HEK293 (cell line): ENCODE measurements around the gene UBXN6.

ENCODE experiments used
- CTCF ChIA-PET: fragments of 350-600 bp; formaldehyde crosslinking; extraction: SDS; loops from one replicate; lab custom pipeline; 2021; ENCODE audit warnings: antibody characterized with exemption; lab: Yijun Ruan, JAX
- POLR2A ChIA-PET: fragments of 300-600 bp; formaldehyde crosslinking; extraction: SDS; loops from one replicate; lab custom pipeline; 2020; ENCODE audit warnings: antibody characterized with exemption, inconsistent platforms; lab: Yijun Ruan, JAX
- H3K27ac ChIP-seq: fragments of 200-500 bp; sonication (Bioruptor generic); 2 replicates; pipeline ENCODE4 v1.5.1; 2014; ENCODE audit warnings: low read depth, low read length, control low read depth, inconsistent platforms; ENCODE audit errors: extremely low read depth
- H3K36me3 ChIP-seq, 2 experiments: fragments of 200-500 bp in 1 of 2; sonication (Bioruptor generic) in 1 of 2; 1 replicate in 1 of 2; 2 replicates in 1 of 2; pipeline ENCODE4 v1.5.1; 2014 to 2017; ENCODE audit warnings: inconsistent platforms in 2 of 2, low read length in 2 of 2; ENCODE audit not compliant: control insufficient read depth in 2 of 2, insufficient read depth in 1 of 2
- H3K4me1 ChIP-seq: fragments of 200-500 bp; sonication (Bioruptor generic); 2 replicates; pipeline ENCODE4 v1.5.1; 2014; ENCODE audit warnings: mild to moderate bottlenecking, low read length, inconsistent platforms; ENCODE audit not compliant: control insufficient read depth, insufficient read depth
- H3K4me3 ChIP-seq: 2 replicates; pipeline ENCODE4 v1.5.1; 2011; ENCODE audit warnings: low read depth, mild to moderate bottlenecking, control low read depth, low read length, moderate library complexity
- H3K9me3 ChIP-seq: fragments of 200-500 bp; sonication (Bioruptor generic); 2 replicates; pipeline ENCODE4 v1.5.1; 2014; ENCODE audit warnings: low read depth, low read length, inconsistent platforms; ENCODE audit not compliant: control insufficient read depth, insufficient read depth
- GFI1B ChIP-seq: fragments of 450-650 bp; formaldehyde crosslinking; IDR thresholded peaks from 2 replicates; pipeline ENCODE4 v1.5.1; 2016; ENCODE audit warnings: missing biosample characterization, missing genetic modification characterization
- HIC1 ChIP-seq: fragments of 450-650 bp; formaldehyde crosslinking; IDR thresholded peaks from 2 replicates; pipeline ENCODE4 v1.5.1; 2016; ENCODE audit warnings: missing biosample characterization, missing genetic modification characterization
- TRIM28 ChIP-seq: IDR thresholded peaks from 2 replicates; pipeline ENCODE4 v1.6.1; 2011; ENCODE audit warnings: low read length, control low read depth, borderline replicate concordance
- ZBTB10 ChIP-seq: fragments of 450-650 bp; formaldehyde crosslinking; IDR thresholded peaks from 2 replicates; pipeline ENCODE4 v1.5.1; 2016; ENCODE audit warnings: missing biosample characterization, missing genetic modification characterization
- ZBTB49 ChIP-seq: fragments of 450-650 bp; formaldehyde crosslinking; IDR thresholded peaks from 2 replicates; pipeline ENCODE4 v1.5.1; 2016; ENCODE audit warnings: missing biosample characterization, missing genetic modification characterization, low read depth
- ZNF398 ChIP-seq: fragments of 450-650 bp; formaldehyde crosslinking; IDR thresholded peaks from 2 replicates; pipeline ENCODE4 v1.5.1; 2017; ENCODE audit warnings: missing biosample characterization, missing genetic modification characterization
- ZNF560 ChIP-seq: fragments of 450-650 bp; formaldehyde crosslinking; IDR thresholded peaks from 2 replicates; pipeline ENCODE4 v1.5.1; 2017; ENCODE audit warnings: missing biosample characterization, missing genetic modification characterization, borderline replicate concordance
- ZNF610 ChIP-seq: fragments of 450-650 bp; formaldehyde crosslinking; IDR thresholded peaks from 2 replicates; pipeline ENCODE4 v1.5.1; 2016; ENCODE audit warnings: missing biosample characterization, missing genetic modification characterization, borderline replicate concordance
- ZNF621 ChIP-seq: fragments of 450-650 bp; formaldehyde crosslinking; IDR thresholded peaks from 2 replicates; pipeline ENCODE4 v1.5.1; 2017; ENCODE audit warnings: missing biosample characterization, missing genetic modification characterization
- ZNF692 ChIP-seq: fragments of 450-650 bp; formaldehyde crosslinking; IDR thresholded peaks from 2 replicates; pipeline ENCODE4 v1.5.1; 2016; ENCODE audit warnings: missing biosample characterization, missing genetic modification characterization
- ZNF707 ChIP-seq: fragments of 450-650 bp; formaldehyde crosslinking; IDR thresholded peaks from 2 replicates; pipeline ENCODE4 v1.5.1; 2016; ENCODE audit warnings: missing biosample characterization, missing genetic modification characterization
- ZSCAN4 ChIP-seq: fragments of 450-650 bp; formaldehyde crosslinking; IDR thresholded peaks from 2 replicates; pipeline ENCODE4 v1.5.1; 2017; ENCODE audit warnings: missing biosample characterization, missing genetic modification characterization

Gene UBXN6

GRCh38 chr19:4501691-4502090 is 44.1 kb upstream of the UBXN6 start:
- no peak overlapping the region for H3K4me3 ChIP-seq
- CTCF ChIA-PET = no interaction called here
- POLR2A ChIA-PET = no interaction called here

GRCh38 chr19:4500841-4501591 is 43.4 kb upstream of the UBXN6 start:
- no peaks in the 10 kb centered on the region for H3K9me3 ChIP-seq
- H3K27ac ChIP-seq = no peak overlapping the region
- H3K36me3 ChIP-seq = peaks cover 6 to 87% of the 10 kb centered on the region in 2 experiments; a peak in 2 of 3 replicates
- H3K4me3 ChIP-seq = no peak overlapping the region
- no peaks in the 10 kb centered on the region for H3K4me1 ChIP-seq
- POLR2A ChIA-PET = interaction anchor here (0.6 kb wide), 1 partner anchor 318 kb away, joined by 12 read pairs; no protein-coding TSS in a partner anchor
- CTCF ChIA-PET = interaction anchor here (1.2 kb wide), 1 partner anchor 24 kb away, joined by 4 read pairs; no protein-coding TSS in a partner anchor
- no peak for TF ChIP-seq ZNF610 (tag by site-specific recombination)
- TF ChIP-seq GFI1B (tag by site-specific recombination) = no peak
- no peak for TF ChIP-seq ZNF707 (tag by site-specific recombination)
- TF ChIP-seq ZBTB49 (tag by site-specific recombination) = no peak
- no peak for TF ChIP-seq HIC1
- no peak for TF ChIP-seq ZSCAN4 (tag by site-specific recombination)
- TF ChIP-seq TRIM28 = no peak
- TF ChIP-seq ZBTB10 = no peak
- TF ChIP-seq ZNF621 (tag by site-specific recombination) = no peak
- TF ChIP-seq ZNF398 (tag by site-specific recombination) = no peak
- TF ChIP-seq ZNF560 (tag by site-specific recombination) = no peak

More at GRCh38 chr19:4501691-4502090, 44.1 kb upstream of the UBXN6 start:
- TF ChIP-seq HIC1 = peak; percentile 74
- no peak for TF ChIP-seq ZNF692 (tag by site-specific recombination)
- H3K9me3 ChIP-seq = no peaks in the 10 kb centered on the region
- peaks cover 6 to 83% of the 10 kb centered on the region in 2 experiments; a peak in 2 of 3 replicates for H3K36me3 ChIP-seq
- H3K27ac ChIP-seq = no peak overlapping the region
- no peaks in the 10 kb centered on the region for H3K4me1 ChIP-seq
